ENCODE measurements around the gene ELMOD3. TPM values are rescaled to one million over a fixed set of nuclear protein-coding genes. Genes with fewer than 3 reads are reported as not detected.

The ELMOD3 gene
- polyA plus RNA-seq (2013, experiment 1 of 2): 7.1 TPM
- 7.6 TPM for polyA plus RNA-seq (2013, experiment 2 of 2)

GRCh38 chr2:85354286-85355072 is at the start of gene ELMOD3, which contains the start of gene RETSAT:
TSS of gene ELMOD3 (plus strand) at chr2:85354769. CDS start at chr2:85357199, 2,430 bp downstream.
TSS of gene RETSAT (minus strand) at chr2:85354528. CDS start at chr2:85354507, 21 bp downstream.
- H3K4me1 ChIP-seq (ENCODE audit: control insufficient read depth, insufficient read depth, low read depth, low read length): peaks cover 11% of the 10 kb centered on the region
- H3K18ac ChIP-seq (ENCODE audit: low read depth in 1 of 2, low read length in 2 of 2): peak within 1 kb of the TSS; percentile 67 to 86
- 2% methylated on average over 42 of the region's 42 CpGs for WGBS
- H3K36me3 ChIP-seq (ENCODE audit: control insufficient read depth in 1 of 2, insufficient read depth in 2 of 2, low read depth in 1 of 2, low read length in 2 of 2): peaks cover 19 to 53% of the 10 kb centered on the region in 2 experiments
- peak within 1 kb of the TSS; percentile 66 for H4K8ac ChIP-seq (ENCODE audit: low read length)
- H2BK120ac ChIP-seq (ENCODE audit: low read depth, low read length): no peak within 1 kb of the TSS
- H2AFZ ChIP-seq (ENCODE audit: low read depth, low read length): peak within 1 kb of the TSS; percentile 87
- H3K9me3 ChIP-seq (ENCODE audit: control insufficient read depth, low read length): no peaks in the 10 kb centered on the region
- no peak within 1 kb of the TSS for H3K23ac ChIP-seq (ENCODE audit: low read length in 2 of 2)
- H3K4me2 ChIP-seq (ENCODE audit: low read length, poor library complexity, severe bottlenecking): peak within 1 kb of the TSS; percentile 82
- H3K9ac ChIP-seq (ENCODE audit: low read length): peak within 1 kb of the TSS; percentile 98
- peaks cover 33% of the 10 kb centered on the region for H3K79me1 ChIP-seq (replicated peaks; ENCODE audit: low read length, poor library complexity, severe bottlenecking)
- H3K27ac ChIP-seq (ENCODE audit: low read length, poor library complexity, severe bottlenecking): peak within 1 kb of the TSS; percentile 50
- H2BK15ac ChIP-seq (ENCODE audit: low read depth, poor library complexity, severe bottlenecking): no peak within 1 kb of the TSS
- peak within 1 kb of the TSS; percentile 87 to 98 for H3K4me3 ChIP-seq (ENCODE audit: insufficient read depth in 1 of 2, low read depth in 1 of 2, low read length in 2 of 2)
- H3K4ac ChIP-seq (ENCODE audit: low read depth in 1 of 2, low read length in 2 of 2): peak within 1 kb of the TSS in 1 of 2 experiments; percentile 71
- H2AK5ac ChIP-seq (ENCODE audit: low read length, severe bottlenecking): no peak within 1 kb of the TSS
- DNase-seq: peak; percentile 100
- no peaks in the 10 kb centered on the region for H3K27me3 ChIP-seq (ENCODE audit: control insufficient read depth in 1 of 2, insufficient read depth in 1 of 2, low read length in 2 of 2)
- no peak within 1 kb of the TSS for H2BK5ac ChIP-seq (ENCODE audit: low read depth, low read length, poor library complexity, severe bottlenecking)
- H2BK12ac ChIP-seq (ENCODE audit: low read length in 2 of 2): no peak within 1 kb of the TSS
- H4K91ac ChIP-seq (ENCODE audit: low read length): peak within 1 kb of the TSS; percentile 19
- H3K14ac ChIP-seq (ENCODE audit: low read length in 2 of 2): peak within 1 kb of the TSS in 1 of 2 experiments; percentile 79

DNA sequence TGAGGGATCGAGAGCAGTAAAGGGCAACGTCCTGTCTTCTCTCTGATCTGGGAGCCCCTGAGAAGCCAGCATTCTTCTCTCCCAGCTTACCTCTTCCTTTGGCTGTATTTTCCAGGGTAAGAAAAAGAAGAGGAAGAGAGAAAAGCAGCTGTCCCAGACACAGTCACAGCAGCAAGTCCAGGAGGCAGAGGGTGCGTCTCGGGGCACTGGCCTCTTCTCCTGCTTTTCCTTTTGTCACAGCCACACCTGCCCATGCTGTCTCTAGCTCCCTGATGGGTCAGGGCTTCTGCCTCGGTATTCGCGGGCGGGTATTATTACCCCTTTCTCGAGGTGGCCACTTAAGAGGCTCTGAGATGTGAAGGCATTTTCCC is 47.1 kb upstream of the ELMOD3 start:
- peaks cover 49 to 67% of the 10 kb centered on the region in 2 experiments for H3K36me3 ChIP-seq (ENCODE audit: control insufficient read depth in 1 of 2, insufficient read depth in 2 of 2, low read depth in 1 of 2, low read length in 2 of 2)
- H3K4me1 ChIP-seq (ENCODE audit: control insufficient read depth, insufficient read depth, low read depth, low read length): peaks cover 19% of the 10 kb centered on the region
- no peaks in the 10 kb centered on the region for H3K9me3 ChIP-seq (ENCODE audit: control insufficient read depth, low read length)
- no peak overlapping the region for H3K14ac ChIP-seq (ENCODE audit: low read length in 2 of 2)
- no peak overlapping the region for H4K8ac ChIP-seq (ENCODE audit: low read length)
- no peak overlapping the region for H2BK120ac ChIP-seq (ENCODE audit: low read depth, low read length)
- H3K27ac ChIP-seq (ENCODE audit: low read length, poor library complexity, severe bottlenecking): no peak overlapping the region
- no peak overlapping the region for H3K4ac ChIP-seq (ENCODE audit: low read depth in 1 of 2, low read length in 2 of 2)
- no peak overlapping the region for H4K91ac ChIP-seq (ENCODE audit: low read length)
- no peak overlapping the region for H3K18ac ChIP-seq (ENCODE audit: low read depth in 1 of 2, low read length in 2 of 2)
- H3K79me1 ChIP-seq (replicated peaks; ENCODE audit: low read length, poor library complexity, severe bottlenecking): no peaks in the 10 kb centered on the region
- no peak overlapping the region for H3K9ac ChIP-seq (ENCODE audit: low read length)
- 91% methylated on average over 8 of the region's 9 CpGs for WGBS
- H2BK5ac ChIP-seq (ENCODE audit: low read depth, low read length, poor library complexity, severe bottlenecking): peak overlapping the region; percentile 20
- no peak overlapping the region for H3K23ac ChIP-seq (ENCODE audit: low read length in 2 of 2)
- no peak for DNase-seq
- H2BK12ac ChIP-seq (ENCODE audit: low read length in 2 of 2): no peak overlapping the region
- no peak overlapping the region for H3K4me3 ChIP-seq (ENCODE audit: insufficient read depth in 1 of 2, low read depth in 1 of 2, low read length in 2 of 2)
- no peak overlapping the region for H2BK15ac ChIP-seq (ENCODE audit: low read depth, poor library complexity, severe bottlenecking)
- H2AFZ ChIP-seq (ENCODE audit: low read depth, low read length): no peak overlapping the region
- no peaks in the 10 kb centered on the region for H3K27me3 ChIP-seq (ENCODE audit: control insufficient read depth in 1 of 2, insufficient read depth in 1 of 2, low read length in 2 of 2)
- no peak overlapping the region for H2AK5ac ChIP-seq (ENCODE audit: low read length, severe bottlenecking)
- H3K4me2 ChIP-seq (ENCODE audit: low read length, poor library complexity, severe bottlenecking): no peak overlapping the region

- no peak overlapping the region for H3K4ac ChIP-seq (ENCODE audit: low read depth in 1 of 2, low read length in 2 of 2)
- peaks cover 47 to 60% of the 10 kb centered on the region in 2 experiments for H3K36me3 ChIP-seq (ENCODE audit: control insufficient read depth in 1 of 2, insufficient read depth in 2 of 2, low read depth in 1 of 2, low read length in 2 of 2)
Measured at GRCh38 chr2:85308201-85308600, 46.4 kb upstream of the ELMOD3 start.

GRCh38 chr2:85308896-85309555 is 45.5 kb upstream of the ELMOD3 start:
- H2AFZ ChIP-seq (ENCODE audit: low read depth, low read length): no peak overlapping the region
- H3K23ac ChIP-seq (ENCODE audit: low read length in 2 of 2): no peak overlapping the region
- H2BK15ac ChIP-seq (ENCODE audit: low read depth, poor library complexity, severe bottlenecking): peak overlapping the region; percentile 71
- H3K36me3 ChIP-seq (ENCODE audit: control insufficient read depth in 1 of 2, insufficient read depth in 2 of 2, low read depth in 1 of 2, low read length in 2 of 2): peaks cover 40 to 52% of the 10 kb centered on the region in 2 experiments
- peak overlapping the region; percentile 7 for H3K27ac ChIP-seq (ENCODE audit: low read length, poor library complexity, severe bottlenecking)
- no peak overlapping the region for H2BK12ac ChIP-seq (ENCODE audit: low read length in 2 of 2)
- no peaks in the 10 kb centered on the region for H3K79me1 ChIP-seq (replicated peaks; ENCODE audit: low read length, poor library complexity, severe bottlenecking)
- H3K4me2 ChIP-seq (ENCODE audit: low read length, poor library complexity, severe bottlenecking): peak overlapping the region; percentile 47
- no peak overlapping the region for H4K8ac ChIP-seq (ENCODE audit: low read length)
- no peaks in the 10 kb centered on the region for H3K9me3 ChIP-seq (ENCODE audit: control insufficient read depth, low read length)
- H2BK5ac ChIP-seq (ENCODE audit: low read depth, low read length, poor library complexity, severe bottlenecking): no peak overlapping the region
- no peak overlapping the region for H2BK120ac ChIP-seq (ENCODE audit: low read depth, low read length)
- peaks cover 24% of the 10 kb centered on the region for H3K4me1 ChIP-seq (ENCODE audit: control insufficient read depth, insufficient read depth, low read depth, low read length)
- H3K18ac ChIP-seq (ENCODE audit: low read depth in 1 of 2, low read length in 2 of 2): no peak overlapping the region
- H2AK5ac ChIP-seq (ENCODE audit: low read length, severe bottlenecking): no peak overlapping the region
- WGBS: 75% methylated on average over 11 of the region's 15 CpGs
- H3K9ac ChIP-seq (ENCODE audit: low read length): peak overlapping the region; percentile 45
- H3K4ac ChIP-seq (ENCODE audit: low read depth in 1 of 2, low read length in 2 of 2): no peak overlapping the region
- peak; percentile 28 for DNase-seq
- H4K91ac ChIP-seq (ENCODE audit: low read length): peak overlapping the region; percentile 66
- no peak overlapping the region for H3K14ac ChIP-seq (ENCODE audit: low read length in 2 of 2)
- no peaks in the 10 kb centered on the region for H3K27me3 ChIP-seq (ENCODE audit: control insufficient read depth in 1 of 2, insufficient read depth in 1 of 2, low read length in 2 of 2)
- no peak overlapping the region for H3K4me3 ChIP-seq (ENCODE audit: insufficient read depth in 1 of 2, low read depth in 1 of 2, low read length in 2 of 2)

More at GRCh38 chr2:85308201-85308600, 46.4 kb upstream of the ELMOD3 start:
- no peak overlapping the region for H3K4me2 ChIP-seq (ENCODE audit: low read length, poor library complexity, severe bottlenecking)
- H3K23ac ChIP-seq (ENCODE audit: low read length in 2 of 2): no peak overlapping the region
- H3K4me3 ChIP-seq (ENCODE audit: insufficient read depth in 1 of 2, low read depth in 1 of 2, low read length in 2 of 2): no peak overlapping the region
- H2AFZ ChIP-seq (ENCODE audit: low read depth, low read length): no peak overlapping the region
- H2BK5ac ChIP-seq (ENCODE audit: low read depth, low read length, poor library complexity, severe bottlenecking): no peak overlapping the region
- no peaks in the 10 kb centered on the region for H3K27me3 ChIP-seq (ENCODE audit: control insufficient read depth in 1 of 2, insufficient read depth in 1 of 2, low read length in 2 of 2)
- H4K91ac ChIP-seq (ENCODE audit: low read length): no peak overlapping the region
- H2BK15ac ChIP-seq (ENCODE audit: low read depth, poor library complexity, severe bottlenecking): no peak overlapping the region
- no peak overlapping the region for H4K8ac ChIP-seq (ENCODE audit: low read length)
- H3K9ac ChIP-seq (ENCODE audit: low read length): no peak overlapping the region
- no peak overlapping the region for H3K14ac ChIP-seq (ENCODE audit: low read length in 2 of 2)
- no peak overlapping the region for H3K18ac ChIP-seq (ENCODE audit: low read depth in 1 of 2, low read length in 2 of 2)
- no peak for DNase-seq
- H2AK5ac ChIP-seq (ENCODE audit: low read length, severe bottlenecking): no peak overlapping the region
- H3K4me1 ChIP-seq (ENCODE audit: control insufficient read depth, insufficient read depth, low read depth, low read length): peaks cover 19% of the 10 kb centered on the region
- no peak overlapping the region for H2BK120ac ChIP-seq (ENCODE audit: low read depth, low read length)
- no peaks in the 10 kb centered on the region for H3K79me1 ChIP-seq (replicated peaks; ENCODE audit: low read length, poor library complexity, severe bottlenecking)
- H2BK12ac ChIP-seq (ENCODE audit: low read length in 2 of 2): no peak overlapping the region
- 97% methylated on average over 6 of the region's 6 CpGs for WGBS
- no peaks in the 10 kb centered on the region for H3K9me3 ChIP-seq (ENCODE audit: control insufficient read depth, low read length)
- H3K27ac ChIP-seq (ENCODE audit: low read length, poor library complexity, severe bottlenecking): no peak overlapping the region
